Left renal cortex interstitium (tissue), 4 donors: ENCODE measurements around the gene WWOX. TPM values are rescaled to one million over a fixed set of nuclear protein-coding genes. Genes with fewer than 3 reads are reported as not detected.

ENCODE experiments used
- DNase-seq, 4 donors: peaks; one replicate each; pipeline ENCODE4 v3.0.0-alpha.2; 2013; ENCODE audit warnings: low read depth in 4 of 4, low spot score in 2 of 4, missing footprints in 1 of 4
- polyA plus RNA-seq, 4 donors: library from polyadenylated mRNA; unstranded; fragments of 120-200 nt; gene quantifications; one replicate each; pipeline ENCODE4 v1.2.1, GENCODE V29; 2013; ENCODE audit not compliant: insufficient read length in 4 of 4

WWOX gene
- polyA plus RNA-seq, 4 donors, result 32.7 to 42.3 (median 37.2) TPM

DNA sequence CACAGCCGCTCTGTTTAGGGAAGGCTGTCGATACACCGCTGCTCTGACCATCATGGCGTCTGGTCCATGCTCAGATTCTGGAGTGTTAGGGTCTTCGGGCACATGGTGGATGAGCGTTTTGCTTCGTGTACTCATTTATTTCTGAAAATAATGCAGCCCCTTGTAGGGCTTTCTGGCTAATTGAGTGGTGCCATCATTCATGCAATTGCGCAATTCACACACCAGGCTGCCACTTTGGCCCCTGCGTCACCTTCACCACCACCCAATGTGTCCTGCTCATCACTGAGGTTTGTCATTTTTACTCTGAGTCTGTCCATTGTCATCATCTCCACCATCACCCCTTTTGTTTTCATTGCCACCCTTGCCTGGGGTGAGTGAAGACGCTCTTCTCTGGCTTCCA lies 557.4 kb downstream of the WWOX start:
- DNase-seq, result no peak

GRCh38 chr16:78659216-78659615 lies 559.8 kb downstream of the WWOX start:
- DNase-seq, result no peak

DNA sequence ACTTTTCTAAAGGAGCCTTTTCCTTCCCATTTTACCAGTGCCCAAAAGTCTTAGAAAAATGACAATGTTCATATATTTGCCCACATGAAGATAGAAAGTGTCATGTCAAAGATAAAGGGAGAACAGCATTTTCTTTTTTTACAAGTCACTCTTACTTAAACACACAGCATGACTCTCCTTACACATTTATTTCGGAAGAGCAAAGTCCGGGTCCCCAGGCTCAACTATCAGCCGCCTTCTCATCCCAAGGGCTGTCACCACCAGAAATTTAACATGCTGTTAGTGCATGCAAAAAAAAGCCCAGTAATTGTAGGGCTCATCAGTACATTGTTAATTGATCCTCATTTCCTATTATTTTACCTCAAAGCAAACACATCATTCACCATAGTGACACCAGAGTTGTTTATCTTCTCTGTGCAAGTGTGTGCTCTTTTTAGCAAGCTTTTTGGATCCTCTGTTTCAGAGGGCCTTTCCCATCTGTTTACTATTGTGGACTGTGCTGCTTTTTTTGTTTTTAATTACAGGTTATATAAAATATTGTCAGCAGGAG lies 560.3 kb downstream of the WWOX start:
- DNase-seq, result no peak

GRCh38 chr16:78660795-78661194 lies 561.3 kb downstream of the WWOX start:
- DNase-seq, result no peak

DNA sequence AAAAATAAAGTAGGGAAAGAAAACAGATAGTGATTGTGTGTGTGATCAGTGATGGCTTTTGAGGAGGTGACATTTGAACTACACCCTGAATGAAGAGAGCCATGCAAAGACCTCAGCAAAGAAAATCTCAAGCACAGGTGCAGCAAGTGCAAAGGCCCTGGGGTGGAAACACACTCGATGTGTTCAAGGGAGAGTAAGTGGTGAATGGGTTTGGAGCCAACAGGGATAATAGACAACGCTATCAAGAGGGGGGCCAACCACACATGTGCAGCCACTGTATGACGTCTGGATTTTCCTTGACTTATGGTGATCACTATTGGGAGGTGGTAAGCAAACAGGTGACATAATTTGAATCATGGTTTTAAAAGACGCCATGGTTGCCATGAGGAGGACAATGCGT lies 564.2 kb downstream of the WWOX start:
- DNase-seq, result no peak

DNA sequence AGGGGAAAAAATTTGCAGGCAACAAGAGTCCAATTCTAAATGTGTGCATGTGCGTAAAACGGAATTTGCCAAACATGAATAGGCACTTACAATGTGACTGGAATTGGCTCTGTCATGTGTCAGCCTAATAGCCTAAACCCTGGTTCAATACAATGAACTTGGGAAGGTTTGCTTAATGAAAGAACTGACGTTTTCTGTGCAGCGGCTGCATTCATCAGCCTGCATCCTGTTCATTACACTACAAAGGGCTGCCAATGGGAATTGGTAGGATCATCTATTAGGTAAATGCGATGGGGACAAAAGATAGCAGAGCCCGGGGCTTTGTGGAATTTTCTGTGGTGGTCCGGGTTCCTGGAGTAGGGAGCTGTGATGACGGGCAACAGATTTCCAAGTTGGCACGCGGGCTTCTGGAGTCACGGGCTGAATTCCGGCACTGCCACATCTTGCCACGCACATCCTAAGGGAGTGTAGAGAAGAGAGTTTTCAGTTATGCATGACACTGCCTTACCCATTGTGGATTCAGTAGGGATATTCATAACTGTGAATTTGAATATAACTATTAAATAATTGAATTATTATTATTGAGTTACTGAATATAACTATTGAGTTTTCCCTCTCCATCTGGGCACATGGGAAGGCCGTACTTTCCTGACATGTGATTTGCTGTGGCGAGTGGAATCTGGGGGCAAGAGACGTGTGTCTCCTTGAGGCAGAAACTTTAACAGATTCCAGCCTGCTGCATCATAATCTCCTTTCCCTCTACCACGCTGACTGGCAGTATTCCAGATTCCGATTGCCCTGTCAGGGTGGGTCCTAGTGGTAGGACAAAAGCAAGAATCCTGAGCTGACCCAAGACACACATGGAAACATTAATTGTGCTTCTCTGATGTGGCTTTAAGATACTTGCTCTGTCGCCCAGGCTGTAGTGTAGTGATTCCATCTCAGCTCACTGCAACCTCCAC lies 565.6 kb downstream of the WWOX start:
- no peak for DNase-seq

DNA sequence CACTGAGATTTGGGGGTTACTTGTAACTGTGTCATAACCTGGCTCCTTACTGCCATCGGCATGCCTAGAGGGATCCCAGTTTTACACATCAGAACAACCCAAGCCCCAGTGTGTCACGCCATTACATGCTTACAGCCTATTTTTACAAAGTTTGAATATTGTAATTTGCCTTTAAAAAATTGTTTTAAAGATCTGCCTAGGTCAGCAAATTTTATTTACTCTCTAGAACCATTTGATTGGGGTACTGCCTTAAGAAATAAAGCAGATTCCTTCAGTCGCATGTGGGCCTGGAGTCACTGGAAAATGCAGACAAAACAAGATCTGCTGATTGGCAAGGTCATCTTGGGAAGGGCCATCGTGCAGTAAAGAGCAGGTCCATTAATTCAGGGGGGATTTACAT lies 566.9 kb downstream of the WWOX start:
- DNase-seq, result no peak

DNA sequence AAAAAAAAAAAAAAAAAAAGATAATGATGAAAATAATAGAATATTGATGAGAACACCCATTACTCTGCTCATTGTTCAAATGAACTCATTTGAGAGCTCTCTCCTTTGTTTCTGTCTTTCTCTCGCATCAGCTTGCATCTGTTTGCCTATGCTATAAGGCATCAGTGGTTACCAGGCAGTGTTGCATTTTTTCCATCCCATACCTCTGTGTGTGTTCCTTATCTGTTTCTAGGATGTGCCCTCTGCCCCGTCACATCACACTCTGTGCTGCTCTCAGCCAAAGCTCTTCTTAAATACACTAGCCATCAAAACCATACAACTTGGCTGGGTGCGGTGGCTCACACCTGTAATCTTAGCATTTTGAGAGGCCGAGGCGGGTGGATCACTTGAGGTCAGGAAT lies 568.2 kb downstream of the WWOX start:
- DNase-seq, result no peak

DNA sequence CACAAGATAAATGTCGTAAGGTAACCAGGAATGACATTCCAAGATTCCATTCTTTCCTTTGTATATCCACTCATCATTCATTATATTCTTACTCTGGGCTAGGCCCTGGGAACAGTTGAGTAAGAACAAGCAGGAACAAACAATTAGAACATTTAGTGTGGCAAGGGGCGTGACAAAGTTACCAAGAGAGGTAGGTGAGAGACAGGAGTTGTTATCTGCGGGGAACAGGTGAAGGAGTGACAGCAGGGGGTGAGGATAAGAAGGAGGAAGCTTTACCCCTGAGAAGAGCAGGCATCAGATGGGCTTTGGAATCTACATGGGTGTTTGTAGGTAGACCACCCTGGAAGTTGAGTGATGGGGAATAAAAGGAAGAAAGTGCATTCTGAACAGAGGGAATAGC lies 568.9 kb downstream of the WWOX start:
- DNase-seq, result no peak

- DNase-seq, result no peak
Measured at GRCh38 chr16:78669994-78670393, 570.5 kb downstream of the WWOX start.

- no peak for DNase-seq
Measured at GRCh38 chr16:78672779-78673556, 573.5 kb downstream of the WWOX start.

DNA sequence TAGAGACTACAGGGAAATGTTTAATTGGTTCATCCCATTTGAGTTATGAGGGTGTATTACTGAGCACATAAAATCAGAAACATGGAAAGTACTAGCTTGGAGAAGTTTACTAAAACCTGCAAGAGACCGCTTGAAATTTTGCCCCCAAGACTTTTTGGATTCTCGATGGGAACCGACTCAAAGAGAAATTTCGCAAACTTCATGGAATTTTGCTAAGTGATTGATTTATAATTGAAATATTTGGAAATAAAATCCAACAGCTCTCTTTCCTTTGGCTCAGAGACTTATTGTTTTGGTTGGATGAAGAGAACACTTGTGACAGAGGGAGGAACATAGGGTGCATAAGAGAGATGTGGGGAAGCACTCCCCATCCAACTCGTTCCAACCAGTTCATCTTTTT lies 574.4 kb downstream of the WWOX start:
- DNase-seq, result no peak

DNA sequence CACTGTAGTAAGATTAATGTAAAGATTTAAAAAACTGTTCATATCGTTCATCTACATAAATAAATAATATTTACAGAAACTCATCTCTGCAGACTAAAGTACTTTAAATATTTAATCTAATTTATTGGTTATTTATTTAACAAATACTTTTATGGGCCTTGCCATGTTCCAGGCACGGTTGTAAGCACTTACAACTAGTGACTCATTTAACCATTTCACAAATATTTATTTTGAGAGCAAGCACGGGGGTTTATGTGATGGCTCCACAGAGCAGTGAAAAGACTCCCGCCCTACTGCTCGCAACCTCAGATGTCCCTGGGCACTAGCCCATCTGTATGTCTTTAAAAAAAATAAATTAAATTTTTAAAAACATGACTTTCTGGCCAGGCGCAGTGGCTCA lies 575.9 kb downstream of the WWOX start:
- no peak for DNase-seq

GRCh38 chr16:78675951-78676792 lies 576.7 kb downstream of the WWOX start:
- DNase-seq, result no peak

DNA sequence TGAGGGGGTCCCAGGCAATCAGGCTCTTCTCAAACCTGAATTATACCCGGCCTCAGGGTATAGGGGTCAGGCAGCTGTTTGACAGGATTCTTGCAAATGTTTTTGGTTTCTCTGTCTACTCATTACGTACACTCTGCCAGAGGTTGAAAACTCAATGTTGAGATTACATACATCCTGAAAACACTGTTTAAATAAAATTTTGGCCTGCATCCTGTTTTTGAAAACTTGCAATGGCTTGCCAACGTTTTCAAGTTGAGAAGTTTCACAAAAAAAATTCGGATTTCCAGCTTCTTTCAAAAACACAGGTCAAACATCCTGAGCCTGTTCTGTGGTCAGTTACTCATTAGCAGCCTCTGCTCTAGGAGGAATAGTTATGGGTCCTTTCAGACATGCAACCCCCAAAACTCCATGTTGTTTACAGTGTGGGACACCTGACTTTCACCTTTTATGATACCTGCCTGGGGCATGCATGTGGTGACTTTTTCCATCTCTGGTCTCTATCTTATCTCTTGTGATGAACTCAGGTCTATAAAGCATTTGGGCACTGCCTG lies 577.8 kb downstream of the WWOX start:
- no peak for DNase-seq

- DNase-seq, result no peak
Measured at GRCh38 chr16:78679546-78679945, 580.1 kb downstream of the WWOX start.

DNA sequence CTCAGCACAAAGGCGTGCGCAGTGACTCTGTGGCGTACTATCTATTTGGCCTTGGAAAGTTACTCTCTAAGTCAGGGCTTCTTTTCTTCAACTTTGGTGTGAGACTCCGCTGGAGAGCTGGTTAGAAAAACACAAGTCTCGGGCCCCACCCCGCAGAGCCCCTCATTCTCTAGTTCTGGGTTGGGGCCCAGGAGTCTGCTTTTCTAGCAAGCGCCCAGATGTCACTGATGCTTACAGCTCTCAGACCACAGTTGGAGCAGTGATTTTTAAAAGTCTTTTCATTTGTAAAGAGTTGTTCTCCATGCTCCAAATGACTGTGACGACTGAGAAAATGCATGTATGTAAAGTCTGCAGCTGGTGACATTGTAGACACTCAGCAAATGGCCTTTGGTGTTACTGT lies 582.3 kb downstream of the WWOX start:
- no peak for DNase-seq

GRCh38 chr16:78684030-78684611 lies 584.7 kb downstream of the WWOX start:
- no peak for DNase-seq

GRCh38 chr16:78684655-78685375 lies 585.4 kb downstream of the WWOX start:
- no peak for DNase-seq
